CD4-positive, alpha-beta T cell treated with Interleukin-6 for 4 hours (primary cell): Measurements from ENCODE around the gene MBD3.

ENCODE experiments used
- DNase-seq: peaks from one replicate; pipeline ENCODE4 v3.0.0-alpha.2; 2020; ENCODE audit warnings: mixed read lengths

Gene MBD3

GRCh38 chr19:1618157-1619093 is 25.8 kb upstream of the MBD3 start:
- DNase-seq, result peak; percentile 36

- DNase-seq, result no peak
Measured at GRCh38 chr19:1616875-1617274, 24.2 kb upstream of the MBD3 start.

DNA sequence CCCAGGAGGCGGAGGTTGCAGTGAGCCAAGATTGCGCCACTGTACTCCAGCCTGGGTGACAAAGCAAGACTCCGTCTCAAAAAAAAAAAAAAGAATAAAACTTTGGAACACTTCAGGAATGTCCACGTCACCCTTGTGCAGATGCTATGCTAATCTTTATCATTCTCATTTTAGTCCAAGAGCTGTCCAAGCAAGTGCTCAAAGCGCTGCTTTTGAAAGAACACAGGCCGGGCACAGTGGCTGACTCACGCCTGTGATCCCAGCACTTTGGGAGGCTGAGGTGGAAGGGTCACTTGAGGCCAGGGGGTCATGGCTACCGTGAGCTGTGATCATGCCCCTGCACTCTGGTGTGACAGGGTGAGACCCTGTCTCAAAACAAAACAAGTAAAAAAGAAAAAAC is 23.7 kb upstream of the MBD3 start:
- no peak for DNase-seq

- no peak for DNase-seq
Measured at GRCh38 chr19:1615156-1615765, 22.6 kb upstream of the MBD3 start.

DNA sequence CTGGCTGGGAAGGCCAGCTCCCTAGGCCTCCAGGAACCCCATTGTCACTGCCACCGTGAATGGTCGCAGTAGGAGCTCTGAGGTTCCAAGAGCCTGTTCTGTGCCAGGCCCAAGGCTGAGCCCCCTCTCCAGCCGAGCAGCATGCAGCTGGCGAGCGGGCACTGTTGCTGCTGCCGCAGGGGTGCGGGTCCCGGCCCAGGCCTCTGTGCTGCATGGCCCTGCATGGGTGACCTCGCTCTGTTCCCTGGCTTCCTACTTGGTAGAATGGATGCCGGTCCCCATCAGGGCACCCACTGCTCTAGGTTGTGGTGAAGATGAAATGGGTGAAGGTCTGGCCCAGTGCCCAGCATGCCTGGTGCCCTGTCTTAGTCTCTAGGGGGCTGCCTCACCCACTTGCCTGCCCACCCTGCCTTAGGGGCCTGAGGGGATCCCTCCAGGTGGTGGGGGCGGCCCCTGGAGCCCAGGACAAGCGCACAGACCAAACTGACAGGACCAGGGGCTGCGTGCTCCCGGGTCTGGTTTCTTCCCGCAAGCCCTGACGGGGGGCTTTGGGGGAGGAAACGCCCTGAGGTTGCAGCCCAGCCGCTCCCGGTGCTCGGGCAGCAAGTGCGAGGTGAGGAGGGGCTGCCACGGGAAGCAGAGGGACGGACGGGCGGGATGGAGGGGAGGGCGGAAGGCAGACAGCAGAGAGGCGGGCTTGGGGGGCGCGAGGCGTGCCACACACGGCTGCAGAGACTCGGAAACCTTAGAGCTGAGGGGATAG is 21.3 kb upstream of the MBD3 start:
- DNase-seq, result no peak

DNA sequence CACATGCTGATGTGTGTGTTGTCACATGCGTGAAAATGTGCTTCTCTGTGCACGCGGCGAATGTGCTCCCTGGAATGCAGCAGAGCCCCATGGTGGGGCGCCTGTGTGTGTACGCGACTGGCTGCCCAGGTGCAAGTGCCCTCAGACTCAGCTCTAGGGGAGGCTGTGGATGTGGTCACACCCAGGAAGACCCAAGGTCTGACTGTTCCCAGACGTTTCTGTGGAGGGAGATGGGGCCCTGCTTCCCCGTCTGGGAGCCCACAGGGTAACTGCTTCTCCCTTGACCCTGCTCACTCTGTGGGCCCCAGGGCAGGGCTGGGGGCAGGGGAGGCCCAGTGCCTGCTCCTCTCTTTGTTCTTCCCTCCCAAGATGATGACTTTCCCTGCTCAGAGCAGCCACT is 20.5 kb upstream of the MBD3 start:
- DNase-seq, result no peak

DNA sequence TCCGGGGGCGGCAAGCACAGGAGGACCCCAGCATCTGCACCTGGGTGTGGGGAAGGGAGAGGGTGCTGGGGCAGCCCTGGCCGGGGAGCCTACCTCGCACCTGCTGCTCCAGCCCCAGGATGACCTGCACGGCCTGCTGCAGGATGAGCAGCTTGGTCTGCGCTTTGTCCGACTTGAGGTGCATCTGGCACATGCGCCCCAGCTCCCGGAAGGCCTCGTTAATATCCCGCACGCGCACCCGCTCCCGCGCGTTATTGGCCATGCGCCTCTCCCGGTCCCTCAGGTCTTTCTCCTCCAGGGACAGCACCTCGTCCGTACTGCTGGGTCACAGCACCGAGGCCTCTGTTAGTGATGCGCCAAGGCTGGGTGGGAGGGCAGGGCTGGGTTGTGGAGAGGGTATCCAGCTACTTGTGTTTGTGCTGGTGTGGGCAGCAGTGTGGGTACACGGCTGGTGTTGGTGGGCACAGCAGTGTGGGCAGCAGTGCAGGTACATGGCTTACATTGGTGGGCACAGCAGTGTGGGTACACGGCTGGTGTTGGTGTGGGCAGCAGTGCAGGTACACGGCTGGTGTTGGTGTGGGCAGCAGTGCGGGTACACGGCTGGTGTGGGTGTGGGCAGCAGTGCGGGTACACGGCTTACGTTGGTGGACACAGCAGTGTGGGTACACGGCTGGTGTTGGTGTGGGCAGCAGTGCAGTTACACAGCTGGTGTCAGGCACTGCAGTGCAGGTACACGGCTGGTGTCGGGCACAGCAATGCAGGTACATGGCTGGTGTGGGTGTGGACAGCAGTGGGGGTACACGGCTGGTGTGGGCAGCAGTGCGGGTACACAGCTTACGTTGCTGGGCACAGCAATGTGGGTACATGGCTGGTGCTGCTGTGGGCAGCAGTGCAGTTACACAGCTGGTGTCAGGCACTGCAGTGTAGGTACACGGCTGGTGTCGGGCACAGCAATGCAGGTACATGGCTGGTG is 19.7 kb upstream of the MBD3 start:
- no peak for DNase-seq

DNA sequence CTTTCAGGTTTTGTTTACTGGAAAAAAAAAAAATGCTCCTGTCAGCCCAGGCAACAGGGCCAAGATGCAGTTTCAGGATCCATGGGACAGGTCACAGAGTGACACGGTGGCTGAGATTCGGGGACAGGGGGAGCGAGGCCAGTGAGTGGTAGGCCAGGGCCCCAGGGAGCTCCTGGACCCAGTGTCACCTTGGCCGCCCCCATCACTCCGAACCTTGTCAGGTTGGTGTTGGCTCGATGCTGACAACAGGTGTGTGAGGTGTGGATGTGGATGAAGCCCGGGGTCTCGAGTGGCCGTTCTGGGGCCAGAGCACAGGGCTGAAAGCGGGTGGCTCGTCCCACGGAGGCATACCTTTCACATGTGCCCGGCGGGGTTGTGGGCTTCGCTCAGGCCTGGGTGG is 18.7 kb upstream of the MBD3 start:
- DNase-seq, result no peak

- DNase-seq, result no peak
Measured at GRCh38 chr19:1610579-1610978, 17.9 kb upstream of the MBD3 start.

- no peak for DNase-seq
Measured at GRCh38 chr19:1609680-1610474, 17.2 kb upstream of the MBD3 start.

- DNase-seq, result peak; percentile 61
Measured at GRCh38 chr19:1609103-1609396, 16.4 kb upstream of the MBD3 start.

DNA sequence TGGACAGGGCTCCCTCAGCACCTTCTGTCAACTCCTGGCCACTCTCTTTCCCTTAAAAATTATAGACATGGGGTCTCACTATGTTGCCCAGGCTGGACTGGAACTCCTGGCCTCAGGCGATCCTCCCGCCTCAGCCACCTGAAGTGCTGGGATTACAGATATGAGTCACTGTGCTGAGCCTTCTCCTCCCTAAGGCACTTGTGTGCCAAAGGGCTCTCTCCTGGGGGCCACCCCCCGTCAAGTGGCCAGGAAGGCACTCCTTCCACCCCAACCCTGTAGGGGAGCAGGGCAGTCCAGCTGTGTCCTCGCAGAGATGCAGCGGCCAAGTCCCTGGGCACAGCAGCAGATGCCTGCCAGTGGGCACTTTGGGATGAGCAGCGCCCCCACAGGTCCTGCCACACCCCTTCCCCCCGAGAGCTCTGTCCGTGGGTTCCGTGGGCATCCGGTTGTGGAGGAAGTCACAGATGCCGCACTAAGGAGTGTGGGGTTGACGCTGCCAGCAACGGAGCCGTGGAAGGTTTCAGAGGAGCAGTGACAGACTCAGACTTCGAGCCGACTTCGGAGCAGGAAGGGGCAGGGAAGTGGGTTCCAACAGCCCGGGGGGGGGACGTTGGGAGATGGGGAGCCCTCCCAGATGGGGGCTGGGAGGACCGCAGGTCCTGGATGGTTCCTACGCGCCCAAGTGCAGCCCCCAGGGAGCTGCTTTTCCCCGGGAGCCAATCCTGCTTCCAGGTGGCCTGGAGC is 15.9 kb upstream of the MBD3 start:
- peak; percentile 60 for DNase-seq

- no peak for DNase-seq
Measured at GRCh38 chr19:1606138-1606651, 13.5 kb upstream of the MBD3 start.

GRCh38 chr19:1605236-1606137 is 12.8 kb upstream of the MBD3 start, which contains the start of gene UQCR11:
Gene UQCR11 (minus strand): TSS chr19:1605462. CDS start chr19:1605409, 53 bp downstream.
- DNase-seq, result peak; percentile 95

DNA sequence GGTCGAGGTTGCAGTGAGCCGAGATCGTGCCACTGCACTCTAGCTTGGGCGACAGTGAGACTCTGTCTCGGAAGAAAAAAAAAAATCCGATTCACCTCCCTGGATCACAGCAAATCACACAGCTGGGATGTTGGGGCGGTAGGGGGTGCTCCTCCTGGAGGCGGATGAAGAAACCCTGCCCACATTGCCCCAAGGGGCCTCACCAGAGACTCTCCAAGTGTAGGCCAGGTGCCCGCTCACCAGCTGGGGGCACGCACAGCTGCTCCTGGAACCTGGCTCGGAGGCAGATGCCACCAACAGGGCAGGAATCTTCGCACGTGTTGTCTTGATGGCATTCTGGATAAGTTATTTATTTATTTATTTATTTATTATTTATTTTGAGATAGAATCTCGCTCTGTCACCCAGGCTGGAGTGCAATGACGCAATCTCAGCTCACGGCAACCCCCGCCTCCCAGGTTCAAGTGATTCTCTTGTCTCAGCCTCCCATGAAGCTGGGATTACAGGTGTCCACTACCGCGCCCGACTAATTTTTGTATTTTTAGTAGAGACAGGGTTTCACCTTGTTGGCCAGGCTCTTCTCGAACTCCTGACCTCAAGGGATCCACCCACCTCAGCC is 9.5 kb upstream of the MBD3 start:
- DNase-seq, result no peak

GRCh38 chr19:1601613-1602064 is 9.0 kb upstream of the MBD3 start:
- DNase-seq, result no peak

DNA sequence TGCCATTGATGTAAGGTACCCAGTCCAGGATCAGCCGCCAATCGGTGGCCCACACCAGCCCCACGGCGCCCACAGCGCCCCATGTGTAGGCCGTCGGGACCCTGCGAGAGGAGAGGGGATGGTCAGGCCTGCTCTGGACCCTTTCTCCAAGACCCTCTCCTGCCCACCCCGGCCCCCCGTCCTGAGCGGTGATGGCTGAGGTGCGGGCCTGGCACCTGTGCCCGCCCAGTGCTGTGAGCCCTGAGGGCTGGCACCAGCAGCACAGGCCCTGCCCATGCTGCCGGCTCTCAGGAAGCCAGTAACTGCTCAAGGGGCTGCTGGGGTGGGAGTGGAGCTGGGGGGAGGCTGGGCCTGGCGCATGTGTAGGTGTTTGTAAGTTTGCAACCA is 6.8 kb upstream of the MBD3 start:
- no peak for DNase-seq

GRCh38 chr19:1598777-1599459 is 6.3 kb upstream of the MBD3 start:
- no peak for DNase-seq

- DNase-seq, result no peak
Measured at GRCh38 chr19:1593501-1593772, 772 bp upstream of the MBD3 start.
